ENCODE data around the gene WASHC3. TPM values are rescaled to one million over a fixed set of nuclear protein-coding genes. Genes with fewer than 3 reads are reported as not detected.

Gene WASHC3
- total and polyA plus RNA-seq, 2 donors (not counting 3 experiments of a cell fraction or from before 2014, with no cell fraction given): 27.8 to 28.8 TPM

DNA sequence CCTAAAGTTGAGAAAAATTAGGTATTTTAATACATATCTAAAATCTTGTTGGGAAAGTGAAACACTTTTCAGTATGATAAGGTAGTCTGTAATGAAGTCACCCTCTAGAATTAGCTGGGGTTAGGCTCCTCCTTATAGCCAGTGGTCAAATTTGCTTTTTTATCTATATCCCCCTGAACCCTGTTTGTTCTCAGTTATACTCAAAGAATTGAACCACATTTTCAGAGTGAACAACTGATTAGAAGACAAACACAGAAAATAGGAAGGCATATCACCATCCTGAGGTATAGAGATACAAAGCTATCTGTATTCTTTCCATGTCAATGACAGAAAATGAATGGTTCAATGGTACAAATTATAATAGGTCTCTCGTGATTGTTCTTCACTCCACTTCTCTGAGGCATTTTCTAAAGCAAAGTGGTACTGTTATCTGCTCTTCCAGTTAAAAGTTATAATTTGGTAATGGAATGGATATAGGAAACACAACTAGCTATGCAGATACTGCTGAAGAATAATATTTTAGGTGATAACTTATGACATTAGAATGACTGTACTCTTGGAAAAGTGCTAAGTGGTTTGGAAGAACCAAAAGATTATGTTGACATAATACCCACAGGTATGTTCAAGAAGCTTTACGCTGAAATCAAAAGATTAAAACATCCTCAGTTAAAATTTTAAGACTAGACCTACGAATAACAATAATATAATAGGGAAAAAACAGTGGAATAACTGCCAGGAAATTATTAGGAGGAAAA lies 27.6 kb downstream of the WASHC3 start:
- no peak overlapping the region for H3K27ac ChIP-seq (ENCODE audit: insufficient read depth, low read depth, low read length)
- H3K4me2 ChIP-seq (ENCODE audit: insufficient read depth, low read length): no peak overlapping the region
- no peaks in the 10 kb centered on the region for H3K36me3 ChIP-seq (ENCODE audit: control insufficient read depth in 2 of 2, extremely low read depth in 1 of 2, insufficient read depth in 2 of 2, low read length in 2 of 2)
- no peak overlapping the region for H2AFZ ChIP-seq (ENCODE audit: low read depth, low read length)
- H3K9me1 ChIP-seq (replicated peaks; ENCODE audit: control insufficient read depth, extremely low read depth, insufficient read depth, low read length): no peaks in the 10 kb centered on the region
- TF ChIP-seq MAX (IDR thresholded peaks at IDR 0.05; ENCODE audit: insufficient read depth, insufficient read length): no peak
- TF ChIP-seq JUN (IDR thresholded peaks at IDR 0.05; ENCODE audit: borderline replicate concordance, insufficient read depth, insufficient read length, low read depth): no peak
- TF ChIP-seq POLR2A (IDR thresholded peaks at IDR 0.05; ENCODE audit: low read depth, low read length): no peak
- TF ChIP-seq GATA2 (IDR thresholded peaks at IDR 0.05; ENCODE audit: insufficient read depth, insufficient read length, low read depth, low read length): no peak
- no peak for TF ChIP-seq MYC (IDR thresholded peaks at IDR 0.05; ENCODE audit: low read depth, low read length)
- no peak for TF ChIP-seq POLR2AphosphoS5 (IDR thresholded peaks at IDR 0.05; ENCODE audit: insufficient read depth, low read depth, low read length)
- no peak for TF ChIP-seq FOS (IDR thresholded peaks at IDR 0.05; ENCODE audit: borderline replicate concordance, insufficient read depth, low read length)
- TF ChIP-seq, protein P1, sequence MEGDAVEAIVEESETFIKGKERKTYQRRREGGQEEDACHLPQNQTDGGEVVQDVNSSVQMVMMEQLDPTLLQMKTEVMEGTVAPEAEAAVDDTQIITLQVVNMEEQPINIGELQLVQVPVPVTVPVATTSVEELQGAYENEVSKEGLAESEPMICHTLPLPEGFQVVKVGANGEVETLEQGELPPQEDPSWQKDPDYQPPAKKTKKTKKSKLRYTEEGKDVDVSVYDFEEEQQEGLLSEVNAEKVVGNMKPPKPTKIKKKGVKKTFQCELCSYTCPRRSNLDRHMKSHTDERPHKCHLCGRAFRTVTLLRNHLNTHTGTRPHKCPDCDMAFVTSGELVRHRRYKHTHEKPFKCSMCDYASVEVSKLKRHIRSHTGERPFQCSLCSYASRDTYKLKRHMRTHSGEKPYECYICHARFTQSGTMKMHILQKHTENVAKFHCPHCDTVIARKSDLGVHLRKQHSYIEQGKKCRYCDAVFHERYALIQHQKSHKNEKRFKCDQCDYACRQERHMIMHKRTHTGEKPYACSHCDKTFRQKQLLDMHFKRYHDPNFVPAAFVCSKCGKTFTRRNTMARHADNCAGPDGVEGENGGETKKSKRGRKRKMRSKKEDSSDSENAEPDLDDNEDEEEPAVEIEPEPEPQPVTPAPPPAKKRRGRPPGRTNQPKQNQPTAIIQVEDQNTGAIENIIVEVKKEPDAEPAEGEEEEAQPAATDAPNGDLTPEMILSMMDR (IDR thresholded peaks at IDR 0.05; ENCODE audit: extremely low read depth in 1 of 2, insufficient read depth in 1 of 2, low read depth in 1 of 2, low read length in 2 of 2): no peak
- no peak for TF ChIP-seq EZH2 (IDR thresholded peaks at IDR 0.05; ENCODE audit: borderline replicate concordance, low read depth, low read length, severe bottlenecking)
- CTCF ChIA-PET: interaction anchor here (1.3 kb wide), 1 partner anchor 9 kb away, joined by 3 read pairs; no protein-coding TSS in a partner anchor
- no peaks in the 10 kb centered on the region for H4K20me1 ChIP-seq (replicated peaks; ENCODE audit: control insufficient read depth, extremely low read depth, insufficient read depth, low read length)
- no peaks in the 10 kb centered on the region for H3K79me2 ChIP-seq (ENCODE audit: control insufficient read depth, insufficient read depth, low read length)
- DNase-seq (ENCODE audit: low read depth, low spot score) (no peak), FAIRE-seq (no peak)
- no peak overlapping the region for H3K9ac ChIP-seq (replicated peaks; ENCODE audit: extremely low read depth, insufficient read depth, low read length)
- intact Hi-C loops (cut with micrococcal nuclease): no loop called here
- POLR2A ChIA-PET: no interaction called here
- H3K4me3 ChIP-seq (replicated peaks in 1 of 3; ENCODE audit: insufficient read depth in 1 of 3, low read depth in 1 of 3, low read length in 3 of 3): no peak overlapping the region
- H3K9me3 ChIP-seq (replicated peaks; ENCODE audit: control insufficient read depth, insufficient read depth, low read length): no peaks in the 10 kb centered on the region
- no TSS peak for BruUV-seq (replicated peaks)
- H3K4me1 ChIP-seq (ENCODE audit: control insufficient read depth, extremely low read depth, insufficient read depth, low read length): no peaks in the 10 kb centered on the region
- H3K27me3 ChIP-seq (ENCODE audit: control insufficient read depth in 2 of 2, insufficient read depth in 2 of 2, low read length in 2 of 2): no peaks in the 10 kb centered on the region
- dilution Hi-C loops (cut with MboI; ENCODE audit: extremely low pct_ligation_motif_present, low sequenced_read_pairs): no loop called here

All from endothelial cell of umbilical vein (primary cell).